ENCODE measurements around the gene ST3GAL3.

- TF ChIP-seq CTCF (conservative IDR thresholded peaks at IDR 0.05; ENCODE audit: low read depth in 2 of 2), result no peak
- TF ChIP-seq REST (IDR thresholded peaks at IDR 0.05; ENCODE audit: unreplicated experiment), result no peak
- no peak for TF ChIP-seq POLR2AphosphoS5 (IDR thresholded peaks at IDR 0.05; ENCODE audit: low read depth)
- TF ChIP-seq EZH2 (IDR thresholded peaks at IDR 0.05; ENCODE audit: low read depth, unreplicated experiment), result no peak
- TF ChIP-seq ZNF114 (CRISPR knock-in tag; IDR thresholded peaks at IDR 0.05), result no peak
- no peak for TF ChIP-seq ETS1 (IDR thresholded peaks at IDR 0.05)
- TF ChIP-seq ZNF462 (CRISPR knock-in tag; IDR thresholded peaks at IDR 0.05), result no peak
- no peak for TF ChIP-seq EZH2phosphoT487 (IDR thresholded peaks at IDR 0.05; ENCODE audit: unreplicated experiment)
- no peak for TF ChIP-seq NANOG (IDR thresholded peaks at IDR 0.05; ENCODE audit: borderline replicate concordance)
- no peak for TF ChIP-seq JUNB (IDR thresholded peaks at IDR 0.05; ENCODE audit: unreplicated experiment)
- no peak for TF ChIP-seq CREB1 (CRISPR knock-in tag; IDR thresholded peaks at IDR 0.05; ENCODE audit: low read depth)
- TF ChIP-seq STAT1 (IDR thresholded peaks at IDR 0.05; ENCODE audit: unreplicated experiment), result no peak
These were observed 148.9 kb downstream of the ST3GAL3 start for GRCh38 chr1:43856188-43856587.

All from GM23338 (cell line).